Activated naive CD4-positive, alpha-beta T cell treated with anti-CD3 and anti-CD28 coated beads for 36 hours (primary cell): ENCODE data around the gene BHLHE40. TPM values are rescaled to one million over a fixed set of nuclear protein-coding genes. Genes with fewer than 3 reads are reported as not detected.

Experiments used
- CTCF ChIA-PET: fragments of 350-600 bp; sonication (Branson Sonifier 250); formaldehyde crosslinking; loops from one replicate; lab custom pipeline; 2021; ENCODE audit warnings: antibody characterized with exemption; lab: Charles Lee
- DNase-seq: peaks from one replicate; pipeline ENCODE4 v3.0.0-alpha.2; 2020
- H3K27ac Mint-ChIP-seq: one replicate; pipeline ENCODE4 v1.8.0; 2021; ENCODE audit warnings: mild to moderate bottlenecking, mixed read lengths
- H3K27me3 Mint-ChIP-seq: one replicate; pipeline ENCODE4 v1.8.0; 2021; ENCODE audit warnings: low read depth, mixed read lengths
- H3K36me3 Mint-ChIP-seq: one replicate; pipeline ENCODE4 v1.8.0; 2021; ENCODE audit warnings: low read depth, mixed read lengths
- H3K4me1 Mint-ChIP-seq: one replicate; pipeline ENCODE4 v1.8.0; 2021; ENCODE audit warnings: low read depth, mixed read lengths
- H3K4me3 Mint-ChIP-seq: one replicate; pipeline ENCODE4 v1.8.0; 2021; ENCODE audit warnings: mild to moderate bottlenecking, moderate library complexity, mixed read lengths
- H3K9me3 Mint-ChIP-seq: one replicate; pipeline ENCODE4 v1.8.0; 2021; ENCODE audit warnings: mixed read lengths
- intact Hi-C: fragments of 100-400 bp; cut with micrococcal nuclease; formaldehyde crosslinking; loops from one replicate; pipeline ENCODE4 v1.15.1; 2023
- total RNA-seq, 2 experiments: library from RNA; stranded (reverse); gene quantifications; one replicate each; pipeline ENCODE4 v1.2.3, GENCODE V29; 2021

Gene BHLHE40
- total RNA-seq, 2 experiments from 2014 or later: 98.0 to 98.2 TPM

DNA sequence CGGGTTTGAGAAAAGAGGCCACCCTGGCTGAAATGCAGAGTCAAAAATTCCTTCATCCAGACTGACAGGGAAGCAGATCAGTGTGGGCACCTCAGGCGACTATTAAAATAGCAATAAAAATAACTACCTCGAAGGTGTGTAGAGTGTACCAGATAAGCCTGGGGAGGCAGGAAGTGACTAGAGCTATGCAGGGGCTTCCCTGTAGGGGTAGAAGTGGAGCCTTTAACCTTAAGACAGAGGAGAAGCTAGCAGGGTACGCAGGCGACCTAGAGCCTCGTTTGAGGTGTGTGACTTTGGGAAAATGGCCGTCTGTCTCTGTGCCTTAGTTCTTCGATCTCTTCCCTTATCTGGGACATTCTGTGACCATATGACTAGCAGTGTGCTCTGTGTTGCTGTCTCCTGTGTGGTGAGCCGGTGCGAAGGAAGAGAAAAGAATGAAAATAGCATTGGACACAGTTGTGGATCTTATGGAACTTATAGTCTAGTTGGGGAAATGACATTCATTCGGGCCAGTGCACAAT lies 17.6 kb downstream of the BHLHE40 start:
- CTCF ChIA-PET: interaction anchor here (0.5 kb wide), 1 partner anchor 135 kb away, joined by 3 read pairs; no protein-coding TSS in a partner anchor
- Mint-ChIP-seq H3K9me3 (no peaks in the 10 kb centered on the region), H3K36me3 (no peaks in the 10 kb centered on the region), H3K4me1 (peaks cover 16% of the 10 kb centered on the region), H3K27me3 (no peaks in the 10 kb centered on the region), H3K4me3 (no peak overlapping the region), H3K27ac (no peak overlapping the region)
- intact Hi-C loops: no loop called here
- DNase-seq: peak; percentile 3

DNA sequence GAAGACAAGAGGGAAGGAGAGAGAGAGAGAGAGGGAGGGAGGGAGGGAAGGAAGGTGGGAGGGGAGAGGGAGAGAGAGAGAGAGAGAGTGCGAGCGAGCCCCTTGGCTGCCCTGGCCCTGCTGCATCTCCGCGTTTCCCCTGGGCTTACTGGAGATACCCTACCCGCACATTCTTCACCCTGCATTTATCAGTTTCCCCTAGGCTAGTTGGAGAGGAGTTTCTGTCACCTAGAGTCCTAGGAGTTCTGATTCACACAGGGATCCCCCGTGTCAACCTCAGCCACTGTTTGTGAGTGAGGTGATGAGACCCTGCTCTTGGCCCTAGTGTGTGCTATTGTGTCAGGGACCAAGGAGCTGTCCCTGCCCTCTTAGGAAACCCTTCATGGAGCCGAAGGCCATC lies 18.7 kb downstream of the BHLHE40 start:
- Mint-ChIP-seq H3K27me3 (no peaks in the 10 kb centered on the region), H3K27ac (no peak overlapping the region), H3K9me3 (no peaks in the 10 kb centered on the region), H3K4me1 (peaks cover 24% of the 10 kb centered on the region), H3K4me3 (no peak overlapping the region), H3K36me3 (no peaks in the 10 kb centered on the region)
- CTCF ChIA-PET: no interaction called here
- peak; percentile 0 for DNase-seq
- intact Hi-C loops: no loop called here

DNA sequence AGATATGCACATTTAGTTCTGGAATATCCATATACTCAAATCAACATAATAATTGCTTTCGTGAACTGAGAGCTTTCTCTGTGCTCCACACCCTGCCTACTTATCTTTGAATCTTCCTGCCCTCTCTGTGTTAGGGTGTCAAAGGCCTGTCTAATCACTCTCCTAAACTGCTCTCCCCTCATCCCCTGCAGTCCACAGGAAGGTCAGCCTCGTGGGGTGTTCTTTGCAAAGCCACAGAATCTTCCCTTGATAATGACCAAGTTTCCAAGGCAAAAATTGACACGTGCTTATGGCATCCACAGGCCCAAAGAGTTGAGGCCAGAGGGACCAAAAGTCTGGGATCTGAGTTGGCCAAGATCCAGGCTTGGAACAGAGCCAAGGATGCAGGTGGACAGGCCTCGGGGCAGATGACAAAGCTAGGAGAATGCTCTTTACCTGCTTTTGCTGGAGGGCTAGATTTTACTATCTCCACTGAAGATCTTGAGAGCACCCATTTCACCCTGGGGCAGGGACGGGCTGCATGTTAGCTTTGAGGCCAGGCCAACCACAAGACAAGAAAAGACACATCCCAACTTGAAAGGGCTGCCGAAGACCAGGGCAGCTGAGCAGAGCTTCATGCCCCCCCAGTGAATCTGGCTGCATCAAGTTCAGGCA lies 20.4 kb downstream of the BHLHE40 start:
- CTCF ChIA-PET: interaction anchor here (0.5 to 0.8 kb wide), 2 partner anchors 9 to 24 kb away, joined by 3 read pairs; no protein-coding TSS in a partner anchor
- Mint-ChIP-seq H3K36me3 (no peaks in the 10 kb centered on the region), H3K27ac (no peak overlapping the region), H3K27me3 (no peaks in the 10 kb centered on the region), H3K9me3 (no peaks in the 10 kb centered on the region), H3K4me1 (peaks cover 15% of the 10 kb centered on the region), H3K4me3 (no peak overlapping the region)
- DNase-seq: no peak
- intact Hi-C loops: no loop called here

GRCh38 chr3:5001135-5001534 lies 21.9 kb downstream of the BHLHE40 start:
- Mint-ChIP-seq H3K9me3 (no peaks in the 10 kb centered on the region), H3K36me3 (no peaks in the 10 kb centered on the region), H3K27me3 (no peaks in the 10 kb centered on the region), H3K4me3 (no peak overlapping the region), H3K4me1 (peaks cover 20% of the 10 kb centered on the region), H3K27ac (no peak overlapping the region)
- CTCF ChIA-PET: interaction anchor here (1.2 kb wide), 1 partner anchor 21 kb away, joined by 4 read pairs; no protein-coding TSS in a partner anchor
- intact Hi-C loops: no loop called here
- DNase-seq: no peak

- Mint-ChIP-seq H3K9me3 (no peaks in the 10 kb centered on the region), H3K36me3 (no peaks in the 10 kb centered on the region), H3K4me3 (no peak overlapping the region), H3K27me3 (no peaks in the 10 kb centered on the region), H3K27ac (no peak overlapping the region), H3K4me1 (peaks cover 26% of the 10 kb centered on the region)
- intact Hi-C loops: no loop called here
- no peak for DNase-seq
- CTCF ChIA-PET: interaction anchor here (1.2 kb wide), 1 partner anchor 22 kb away, joined by 4 read pairs; no protein-coding TSS in a partner anchor
Observed at GRCh38 chr3:5001805-5002173, 22.6 kb downstream of the BHLHE40 start.

DNA sequence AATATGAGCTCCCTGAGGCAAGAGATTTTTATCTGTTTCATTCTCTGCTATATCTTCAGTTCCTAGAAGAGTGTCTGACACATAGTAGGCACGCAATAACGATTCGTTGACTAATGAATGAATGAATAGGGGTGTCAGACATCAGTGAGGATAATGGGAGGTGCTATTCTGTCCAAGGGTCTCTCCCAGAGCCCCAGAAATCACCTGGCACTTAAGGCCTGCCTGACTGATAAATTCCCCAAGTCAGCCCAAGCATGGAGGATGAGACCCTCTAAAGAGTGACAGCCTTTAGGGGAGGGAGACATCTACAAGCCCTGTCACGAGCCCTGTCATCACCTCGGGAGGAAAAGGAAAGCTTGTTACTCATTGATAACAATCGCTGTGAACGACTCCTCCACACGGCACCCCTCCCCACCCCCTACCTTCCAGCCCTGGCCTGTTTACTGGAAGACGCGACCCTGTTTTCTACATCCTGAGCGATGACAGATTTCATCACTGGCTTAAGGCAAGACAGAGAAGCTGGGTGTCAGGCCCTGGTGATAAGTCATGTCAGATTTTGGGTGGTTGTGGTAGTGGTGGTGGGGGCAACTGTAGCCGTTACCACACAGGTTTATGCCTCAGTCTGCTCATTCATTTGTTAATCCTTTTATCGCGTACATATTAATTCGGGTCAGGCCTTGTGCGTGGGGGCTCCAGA lies 23.1 kb downstream of the BHLHE40 start:
- no peaks in the 10 kb centered on the region for H3K27me3 Mint-ChIP-seq
- CTCF ChIA-PET: interaction anchor here (1.6 kb wide), 1 partner anchor 291 kb away, joined by 4 read pairs; no protein-coding TSS in a partner anchor
- intact Hi-C loops: no loop called here
- no peaks in the 10 kb centered on the region for H3K9me3 Mint-ChIP-seq
- no peak overlapping the region for H3K4me3 Mint-ChIP-seq
- H3K4me1 Mint-ChIP-seq: peaks cover 31% of the 10 kb centered on the region
- H3K27ac Mint-ChIP-seq: peak overlapping the region; percentile 16
- no peaks in the 10 kb centered on the region for H3K36me3 Mint-ChIP-seq
- DNase-seq: peak; percentile 70

- no peaks in the 10 kb centered on the region for H3K27me3 Mint-ChIP-seq
- no peaks in the 10 kb centered on the region for H3K36me3 Mint-ChIP-seq
- H3K27ac Mint-ChIP-seq: peak overlapping the region; percentile 16
- no peaks in the 10 kb centered on the region for H3K9me3 Mint-ChIP-seq
- CTCF ChIA-PET: interaction anchor here (1.6 kb wide), 1 partner anchor 291 kb away, joined by 4 read pairs; no protein-coding TSS in a partner anchor
- peaks cover 34% of the 10 kb centered on the region for H3K4me1 Mint-ChIP-seq
- no peak overlapping the region for H3K4me3 Mint-ChIP-seq
- intact Hi-C loops: no loop called here
- DNase-seq: no peak
Observed at GRCh38 chr3:5002871-5003247, 23.6 kb downstream of the BHLHE40 start.

GRCh38 chr3:5004319-5005152 lies 25.3 kb downstream of the BHLHE40 start:
- CTCF ChIA-PET: interaction anchor here (0.6 to 1.2 kb wide), 6 partner anchors 12 to 388 kb away, joined by 3 to 4 read pairs (median 3); no protein-coding TSS in a partner anchor
- H3K27ac Mint-ChIP-seq: no peak overlapping the region
- H3K36me3 Mint-ChIP-seq: no peaks in the 10 kb centered on the region
- no peak overlapping the region for H3K4me3 Mint-ChIP-seq
- H3K27me3 Mint-ChIP-seq: peaks cover 5% of the 10 kb centered on the region
- intact Hi-C loops: no loop called here
- DNase-seq: no peak
- H3K9me3 Mint-ChIP-seq: no peaks in the 10 kb centered on the region
- peaks cover 34% of the 10 kb centered on the region for H3K4me1 Mint-ChIP-seq

DNA sequence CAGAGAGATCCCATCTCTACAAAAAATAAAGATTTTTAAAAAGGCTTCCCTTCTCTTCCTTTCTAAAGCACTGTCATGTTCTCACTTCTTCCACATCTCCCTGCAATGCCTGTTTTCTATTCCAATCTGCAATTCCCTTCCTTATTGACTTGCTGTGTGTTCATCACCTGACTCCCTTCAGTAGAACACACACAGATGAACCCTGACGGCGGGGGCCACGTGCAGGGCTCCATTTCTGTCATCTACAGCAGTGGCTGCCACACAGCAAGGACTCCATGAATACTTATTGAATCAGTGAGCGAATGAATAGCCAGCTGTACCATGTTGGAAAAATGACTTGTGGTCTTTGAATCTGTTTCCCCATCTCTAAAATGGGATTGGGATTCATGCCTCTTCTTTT lies 26.1 kb downstream of the BHLHE40 start:
- intact Hi-C loops: no loop called here
- H3K9me3 Mint-ChIP-seq: no peaks in the 10 kb centered on the region
- H3K4me3 Mint-ChIP-seq: no peak overlapping the region
- peaks cover 5% of the 10 kb centered on the region for H3K27me3 Mint-ChIP-seq
- no peak overlapping the region for H3K27ac Mint-ChIP-seq
- CTCF ChIA-PET: interaction anchor here (1.2 to 4.3 kb wide), 2 partner anchors 13 to 16 kb away, joined by 3 to 12 read pairs; no protein-coding TSS in a partner anchor
- no peak for DNase-seq
- H3K36me3 Mint-ChIP-seq: no peaks in the 10 kb centered on the region
- peaks cover 34% of the 10 kb centered on the region for H3K4me1 Mint-ChIP-seq

GRCh38 chr3:5006755-5007202 lies 27.5 kb downstream of the BHLHE40 start:
- peak; percentile 95 for DNase-seq
- Mint-ChIP-seq H3K9me3 (no peaks in the 10 kb centered on the region), H3K27me3 (peaks cover 7% of the 10 kb centered on the region), H3K27ac (peak overlapping the region; percentile 76), H3K36me3 (no peaks in the 10 kb centered on the region), H3K4me1 (peaks cover 42% of the 10 kb centered on the region), H3K4me3 (peak overlapping the region; percentile 44)
- intact Hi-C loops: loop anchor here (1.0 kb wide), 8 partner anchors 12 to 229 kb away; partner anchors contain the start of gene EDEM1
- CTCF ChIA-PET: interaction anchor here (1.5 to 4.3 kb wide), 4 partner anchors 11 to 23 kb away, joined by 4 to 12 read pairs (median 7); no protein-coding TSS in a partner anchor

DNA sequence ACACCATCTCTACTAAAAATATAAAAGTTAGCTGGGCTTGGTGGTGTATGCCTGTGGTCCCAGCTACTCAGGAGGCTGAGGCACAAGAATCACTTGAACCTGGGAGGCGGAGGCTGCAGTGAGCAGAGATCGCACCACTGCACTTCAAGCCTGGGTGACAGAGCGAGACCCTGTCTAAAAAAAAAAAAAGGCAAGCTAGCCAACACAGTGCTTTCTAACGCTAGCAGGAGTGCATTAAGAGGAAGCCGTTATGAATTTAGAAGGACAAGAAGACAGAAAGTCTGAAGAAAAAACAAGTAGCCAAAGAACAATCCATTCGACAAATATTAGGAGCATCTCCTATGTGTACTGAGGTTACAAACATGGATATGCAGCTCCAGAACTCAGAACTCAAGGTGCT lies 28.6 kb downstream of the BHLHE40 start:
- no peak overlapping the region for H3K27ac Mint-ChIP-seq
- no peak for DNase-seq
- intact Hi-C loops: loop anchor here (1.0 kb wide), 1 partner anchor 100 kb away; no protein-coding TSS in a partner anchor
- peaks cover 10% of the 10 kb centered on the region for H3K27me3 Mint-ChIP-seq
- no peak overlapping the region for H3K4me3 Mint-ChIP-seq
- no peaks in the 10 kb centered on the region for H3K36me3 Mint-ChIP-seq
- CTCF ChIA-PET: interaction anchor here (1.1 to 4.3 kb wide), 5 partner anchors 10 to 29 kb away, joined by 3 to 12 read pairs (median 5); partner anchors contain the start of gene BHLHE40
- H3K4me1 Mint-ChIP-seq: peaks cover 40% of the 10 kb centered on the region
- H3K9me3 Mint-ChIP-seq: no peaks in the 10 kb centered on the region
